ENCODE results near the gene GCDH.
"Not testable (repeated sequence)": the region's sequence is repeated elsewhere in the genome, so short reads cannot be mapped to it uniquely, and the experiment has no call there.

GCDH gene

DNA sequence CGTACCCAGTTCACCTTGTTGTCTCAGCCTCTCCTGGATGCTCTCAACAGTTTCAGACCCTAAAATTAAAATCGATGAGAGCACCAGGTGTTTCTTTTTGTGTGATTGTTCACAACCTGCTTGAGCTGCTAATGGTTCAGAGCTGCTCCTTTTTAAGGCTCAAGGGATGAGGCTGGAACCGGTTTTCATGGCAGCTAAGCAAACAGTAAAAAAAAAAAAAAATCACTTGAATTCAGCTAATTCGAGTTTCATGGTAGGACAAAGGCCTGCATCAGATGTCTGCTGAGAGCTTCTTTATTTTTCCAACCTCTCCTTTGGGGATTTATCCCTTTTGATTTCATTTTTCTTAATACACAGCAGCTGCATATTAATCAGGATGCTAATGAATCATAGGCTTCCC is 21.6 kb downstream of the GCDH start:
- no peak for DNase-seq

DNA sequence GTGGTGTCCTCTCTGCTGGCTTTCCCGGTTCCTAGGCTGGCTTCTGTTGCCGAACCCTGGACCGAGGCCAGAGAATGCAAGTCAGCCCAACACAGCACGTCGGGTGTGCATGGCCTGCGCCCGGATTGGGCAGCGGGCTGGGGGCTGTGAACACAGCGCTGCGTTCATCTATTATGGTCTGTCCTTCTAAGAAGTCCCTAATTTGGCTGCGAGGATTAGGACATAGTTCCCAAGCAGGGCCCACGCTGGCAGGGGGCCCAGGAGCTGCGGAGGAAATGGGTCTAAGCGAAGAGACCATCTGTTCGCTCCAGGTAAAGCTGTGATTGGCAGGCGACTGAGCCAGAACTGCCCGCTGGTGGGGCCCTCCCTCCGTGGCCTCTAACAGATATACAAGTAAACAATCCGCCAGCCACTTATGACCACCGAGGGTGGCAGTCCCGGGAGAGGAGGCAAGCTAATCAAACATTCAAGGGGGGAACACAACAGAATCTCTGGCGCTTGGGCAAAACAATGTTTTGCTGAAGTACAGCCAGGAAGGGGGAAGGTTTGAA is 22.1 kb downstream of the GCDH start:
- DNase-seq, result no peak

DNA sequence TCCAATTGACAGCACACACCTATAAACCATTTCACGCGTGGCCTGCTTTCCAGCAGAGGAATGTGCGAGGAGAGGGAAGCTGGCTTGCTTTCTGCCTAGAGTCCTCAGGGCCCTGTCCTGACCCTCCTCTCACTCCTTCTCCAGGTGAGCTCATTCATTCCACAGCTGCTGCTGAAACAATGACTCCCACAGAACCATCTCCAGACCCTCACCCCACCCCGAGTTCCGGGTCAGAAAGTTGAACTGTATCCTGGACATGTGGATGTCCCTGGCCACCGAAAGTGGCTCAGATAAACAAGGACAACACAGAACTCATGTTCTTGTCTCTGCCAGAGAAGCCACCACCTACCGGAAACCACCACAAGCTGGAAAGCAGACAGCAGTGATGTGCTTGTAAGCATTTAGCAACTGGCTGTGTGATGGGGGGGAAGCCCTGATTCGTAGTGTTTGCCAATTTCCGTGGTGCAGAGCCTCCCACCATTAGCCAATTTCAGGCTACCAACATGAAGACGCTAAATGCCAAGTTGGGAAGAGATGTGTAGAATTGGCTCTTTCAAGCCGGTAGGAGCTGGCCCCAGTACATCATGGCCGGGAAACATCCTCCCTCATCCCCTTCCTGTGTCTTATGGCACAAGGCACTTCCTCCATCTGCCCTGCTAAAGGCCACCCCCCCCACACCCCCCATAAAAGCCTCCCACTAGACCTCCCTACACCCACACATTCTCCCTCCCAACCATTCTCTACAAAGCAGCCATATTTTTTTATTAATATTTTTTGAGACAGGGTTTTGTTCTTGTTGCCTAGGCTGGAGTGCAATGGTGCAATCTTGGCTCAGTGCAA is 23.1 kb downstream of the GCDH start:
- no peak for DNase-seq

DNA sequence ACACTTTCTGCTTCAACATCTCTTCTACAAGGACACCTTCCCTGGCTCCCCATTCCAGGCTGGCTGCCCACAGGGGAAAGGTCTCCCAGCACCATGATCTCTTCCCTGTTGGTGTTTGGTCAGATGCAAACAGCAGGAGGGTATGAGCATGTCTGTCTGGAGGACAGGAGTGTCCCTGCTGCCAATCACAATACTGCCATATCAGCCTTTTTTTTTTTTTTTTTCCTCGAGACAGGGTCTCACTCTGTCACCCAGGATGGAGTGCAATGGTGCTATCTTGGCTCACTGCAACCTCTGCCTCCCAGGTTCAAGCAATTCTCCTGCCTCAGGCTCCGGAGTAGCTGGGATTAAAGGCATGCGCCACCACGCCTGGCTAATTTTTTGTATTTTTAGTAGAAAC is 24.9 kb downstream of the GCDH start:
- DNase-seq, result not testable (repeated sequence)

DNA sequence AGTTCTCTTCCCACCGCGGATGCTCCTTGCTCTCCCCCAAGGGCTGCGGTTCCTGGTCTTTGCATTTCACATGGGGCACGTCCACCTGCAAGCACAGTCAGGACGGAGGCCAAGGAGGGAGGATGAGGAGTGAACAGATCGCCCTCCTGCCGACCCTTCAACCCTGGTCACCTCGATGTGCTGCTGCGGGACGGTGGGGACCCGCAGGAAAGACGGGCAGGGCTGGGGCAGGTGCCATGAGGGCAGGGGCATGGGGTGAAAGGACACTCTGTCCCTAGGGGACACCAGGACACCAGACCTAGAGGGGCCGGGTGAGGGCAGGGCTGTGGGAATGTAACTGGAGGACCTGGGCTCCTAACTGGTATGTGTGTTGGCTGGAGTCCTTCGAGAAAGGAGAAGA is 27.3 kb downstream of the GCDH start:
- no peak for DNase-seq

DNA sequence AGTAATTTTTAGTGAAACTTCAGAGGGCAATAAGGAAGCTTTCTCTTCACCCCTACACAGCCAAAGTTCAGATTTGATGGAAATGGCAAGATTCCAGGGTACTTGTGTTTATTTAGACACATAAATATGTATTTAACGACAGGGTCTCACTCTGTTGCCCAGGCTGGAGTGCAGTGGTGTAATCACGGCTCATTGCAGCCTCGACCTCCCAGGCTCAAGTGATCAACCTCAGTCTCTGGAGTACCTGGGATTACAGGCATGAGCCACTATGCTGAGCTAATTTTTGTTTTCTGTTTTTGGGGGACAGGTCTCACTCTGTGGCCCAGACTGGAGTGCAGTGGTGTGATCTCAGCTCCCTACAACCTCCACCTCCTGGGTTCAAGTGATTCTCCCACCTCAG is 30.1 kb downstream of the GCDH start:
- no peak for DNase-seq

DNA sequence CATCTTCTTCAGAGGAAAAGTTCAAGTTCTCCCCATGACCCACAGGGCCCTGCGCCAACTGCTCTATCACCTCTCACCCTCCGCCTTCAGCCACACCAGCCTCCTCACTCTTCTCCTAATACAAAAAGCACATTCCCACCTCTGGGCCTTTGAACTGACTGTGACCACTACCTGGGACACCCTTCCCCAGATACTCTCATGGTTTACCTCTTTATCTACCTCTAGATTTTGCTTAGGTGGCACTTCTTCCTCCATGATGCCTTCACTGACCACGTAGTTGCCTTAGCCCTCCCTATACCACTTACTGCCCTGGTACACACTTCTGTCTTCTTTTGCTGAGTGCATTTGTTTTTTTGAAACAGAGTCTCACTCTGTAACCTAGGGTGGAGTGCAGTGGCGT is 32.0 kb downstream of the GCDH start:
- DNase-seq, result no peak

DNA sequence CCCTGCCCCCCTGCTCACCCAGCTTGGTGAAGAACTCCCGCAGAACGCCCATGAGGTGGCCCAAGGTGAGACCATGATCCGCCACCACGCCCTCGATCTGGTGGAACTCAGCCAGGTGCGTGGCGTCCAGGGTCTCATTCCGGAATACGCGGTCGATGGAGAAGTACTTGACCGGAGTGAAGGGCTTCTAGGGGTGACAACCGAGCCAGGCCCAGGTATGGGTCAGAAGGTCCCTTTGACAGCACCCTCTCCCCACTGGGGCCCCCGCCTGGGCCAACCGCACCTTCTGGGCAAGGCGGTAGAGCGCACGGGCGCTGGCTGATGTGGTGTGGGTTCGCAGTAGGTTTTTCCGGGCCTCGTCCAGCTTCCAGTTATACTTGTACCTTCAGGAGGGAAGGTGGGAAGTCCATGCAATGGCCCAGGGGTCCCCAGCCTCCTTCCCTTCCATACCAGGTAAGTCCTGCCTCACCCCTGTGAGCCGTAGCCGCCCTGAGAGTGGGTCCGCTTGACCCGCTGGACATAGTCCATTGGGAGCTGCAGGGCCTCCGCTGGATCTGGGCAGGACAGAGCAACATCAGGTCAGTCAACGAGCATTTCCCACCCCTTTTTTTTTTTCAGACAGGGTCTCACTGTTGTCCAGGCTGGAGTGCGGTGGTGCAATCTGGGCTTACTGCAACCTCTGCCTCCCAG is 33.8 kb downstream of the GCDH start:
- DNase-seq, result no peak

DNA sequence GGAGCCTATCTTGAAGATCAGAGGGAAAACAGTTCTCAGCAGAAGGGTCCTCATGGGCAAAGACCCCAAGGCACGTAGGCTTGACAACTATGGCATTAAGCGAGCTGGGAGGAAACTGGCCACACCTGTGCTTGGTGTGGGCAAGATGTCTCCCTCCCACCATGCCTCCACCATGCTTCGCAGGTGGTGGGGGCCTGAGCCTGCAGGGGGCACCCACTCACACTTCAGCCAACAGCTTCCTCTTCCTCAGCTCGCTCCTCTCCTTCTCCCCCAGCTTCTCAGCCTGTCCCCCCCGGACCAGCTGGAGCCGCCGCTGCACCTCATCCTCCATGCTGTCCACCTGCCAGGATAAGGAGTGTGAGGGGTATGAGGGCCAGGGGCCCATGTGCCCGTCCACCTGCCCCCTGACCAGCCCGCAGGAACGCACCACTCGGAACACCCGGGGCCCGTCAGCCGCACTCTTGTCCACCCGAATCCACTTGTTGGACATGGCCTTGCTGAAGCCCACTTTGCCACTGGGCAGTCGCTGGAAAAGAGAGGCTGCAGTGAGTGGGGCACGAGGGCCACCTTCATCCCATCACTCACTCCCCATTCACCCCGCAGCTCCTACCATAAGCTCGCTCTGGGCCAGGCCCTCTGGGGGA is 39.2 kb downstream of the GCDH start:
- no peak for DNase-seq

DNA sequence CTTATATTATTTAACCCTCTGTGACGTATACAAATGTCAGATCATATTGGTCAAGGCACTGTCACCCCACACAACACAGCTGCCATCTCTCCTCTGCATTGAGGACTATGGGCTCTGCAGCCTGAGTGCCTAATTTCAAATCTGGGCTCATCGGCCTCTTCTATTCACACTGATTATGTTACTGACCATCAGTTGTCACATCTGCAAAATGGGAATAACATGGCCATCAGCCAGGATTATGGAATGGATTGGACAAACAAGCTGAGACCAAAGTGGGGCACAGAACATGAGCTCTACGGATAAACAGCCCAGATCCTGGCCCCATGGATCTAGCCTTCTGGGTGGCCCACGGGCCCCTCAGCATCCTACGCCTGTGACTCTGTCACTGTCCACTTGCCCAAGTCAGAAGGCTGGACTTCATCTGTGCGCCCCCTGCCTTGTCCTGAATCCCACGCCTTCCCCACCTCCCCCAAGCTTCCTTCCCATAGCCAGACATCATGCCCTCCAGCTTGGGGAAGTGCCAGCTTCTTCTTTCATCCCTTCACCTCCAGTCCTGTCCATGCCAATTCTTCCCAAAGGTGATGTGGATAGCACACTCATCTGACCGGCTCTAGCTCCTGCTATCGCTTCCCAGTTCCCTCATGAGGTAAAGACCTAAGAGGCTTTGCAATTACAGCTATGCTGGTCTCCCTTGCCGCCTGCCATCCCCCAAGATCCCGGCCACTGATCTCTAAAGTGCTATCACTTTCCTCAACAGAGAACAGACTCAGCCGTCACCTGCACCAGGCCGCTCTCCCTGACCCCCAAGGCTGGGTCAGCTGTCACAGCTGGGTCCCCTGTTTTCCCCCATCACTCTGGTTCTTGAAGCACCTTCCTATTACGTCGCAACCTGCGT is 41.7 kb downstream of the GCDH start:
- no peak for DNase-seq

DNA sequence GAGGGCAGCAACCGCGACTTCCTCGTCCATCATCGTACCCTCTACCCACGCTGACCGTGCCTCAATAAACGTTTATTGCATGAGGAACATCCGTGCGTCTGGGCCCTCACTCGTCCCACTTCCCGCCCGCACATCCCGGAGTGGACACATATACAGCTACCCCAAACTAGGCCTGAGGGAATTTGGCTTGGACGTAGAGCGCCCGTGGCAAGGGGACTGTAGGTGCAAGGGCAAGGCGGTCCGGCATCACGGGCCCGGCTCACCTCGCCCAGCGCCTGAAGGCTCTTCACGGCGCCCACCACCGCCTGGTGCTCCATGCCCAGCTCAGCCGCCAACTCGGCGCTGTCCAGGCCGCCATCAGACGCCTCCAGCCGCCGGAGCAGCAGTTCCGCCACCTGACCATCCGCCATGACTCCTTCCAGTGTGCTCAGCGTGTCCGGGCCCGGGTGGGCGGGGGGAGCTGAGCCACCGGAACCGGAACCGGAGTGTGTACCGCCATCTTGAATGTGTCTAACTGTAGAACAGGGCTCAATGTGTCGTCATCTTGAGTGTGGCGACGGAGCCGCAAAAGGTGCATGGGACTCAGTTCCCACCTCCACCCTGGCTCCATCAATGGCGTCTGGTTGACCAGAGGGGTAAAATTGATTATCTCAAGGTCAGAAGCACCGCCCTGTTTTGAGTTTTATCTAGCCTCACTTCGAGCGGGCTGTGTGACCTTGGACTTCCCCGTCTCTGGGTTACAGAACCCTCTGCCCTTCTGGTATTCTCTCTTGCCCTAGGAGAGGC is 42.5 kb downstream of the GCDH start, which contains the start of gene FARSA:
Gene FARSA (minus strand): TSS at position 425 of the 786 bp plus-strand sequence. CDS start 15 bp downstream, at position 410.
- peak; percentile 85 for DNase-seq

DNA sequence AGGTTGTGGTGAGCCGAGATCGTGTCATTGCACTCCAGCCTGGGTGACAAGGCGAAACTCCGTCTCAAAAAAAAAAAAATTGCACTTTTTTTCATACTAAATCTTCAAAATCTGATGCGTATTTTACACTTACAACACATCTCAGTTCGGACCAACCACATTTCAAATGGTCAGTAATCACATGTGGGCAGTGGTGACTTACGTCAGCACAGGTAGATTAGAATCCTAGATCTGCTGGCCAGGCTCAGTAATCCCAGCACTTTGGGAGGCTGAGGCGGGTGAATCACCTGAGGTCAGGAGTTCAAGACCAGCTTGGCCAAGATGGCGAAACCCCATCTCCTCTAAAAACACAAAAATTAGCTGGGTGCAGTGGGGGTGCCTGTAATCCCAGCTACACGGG is 44.1 kb downstream of the GCDH start:
- no peak for DNase-seq

DNA sequence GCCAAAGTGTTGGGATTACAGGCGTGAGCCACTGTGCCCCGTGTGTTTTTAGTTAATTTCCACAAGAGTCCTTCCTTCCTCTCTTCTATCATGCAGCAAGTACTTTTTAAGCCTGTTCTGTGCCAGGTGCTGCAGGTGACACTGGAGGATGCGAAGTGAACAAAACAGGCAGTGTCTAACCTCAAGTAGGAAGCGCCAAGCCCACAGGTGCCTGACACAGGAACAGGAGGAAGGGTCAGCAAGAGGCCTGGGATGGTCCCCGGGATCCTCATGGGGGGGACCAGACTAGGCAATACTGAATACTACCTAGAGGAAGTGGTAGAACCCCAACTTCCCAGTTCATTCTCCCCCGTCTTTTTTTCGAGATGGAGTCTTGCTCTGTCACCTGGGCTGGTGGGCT is 45.6 kb downstream of the GCDH start:
- no peak for DNase-seq

DNA sequence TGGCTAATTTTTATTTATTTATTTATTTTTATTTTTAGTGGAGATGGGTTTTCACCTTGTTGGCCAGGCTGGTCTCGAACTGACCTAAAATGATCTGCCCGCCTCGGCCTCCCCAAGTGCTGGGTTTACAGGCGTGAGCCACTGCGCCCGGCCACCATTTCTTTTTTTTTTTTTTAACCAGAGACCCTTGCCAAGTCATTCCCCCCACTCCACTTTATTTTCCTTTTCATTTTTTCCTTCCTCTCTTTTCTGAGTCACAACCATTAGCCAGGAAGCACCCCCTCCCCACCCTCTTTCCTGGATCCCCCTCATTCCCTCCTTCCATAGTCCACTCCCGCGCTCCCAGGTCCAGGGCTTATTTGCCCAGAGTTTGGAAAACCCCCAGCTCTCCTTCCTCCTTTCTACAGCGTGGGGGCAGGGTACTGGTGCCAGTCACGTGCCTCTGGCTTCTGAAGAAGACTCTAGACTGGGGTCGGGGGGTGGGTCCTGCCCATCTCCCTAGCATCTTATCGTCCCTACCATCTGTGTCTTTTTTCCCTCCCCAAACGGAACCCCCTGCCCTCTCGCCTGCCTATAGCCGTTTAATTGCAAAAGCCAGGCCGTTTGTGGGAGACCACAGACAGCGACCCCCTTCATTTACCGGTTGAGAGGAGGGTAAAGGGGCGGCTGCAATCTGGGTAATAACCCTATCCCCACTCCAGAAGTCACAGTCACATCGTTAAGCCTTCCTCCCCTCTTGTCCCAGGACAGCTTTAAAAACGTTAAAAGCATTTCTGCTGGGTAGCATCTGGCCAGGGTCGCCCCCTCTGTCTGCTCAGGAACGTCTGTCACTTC is 46.4 kb downstream of the GCDH start:
- no peak for DNase-seq

DNA sequence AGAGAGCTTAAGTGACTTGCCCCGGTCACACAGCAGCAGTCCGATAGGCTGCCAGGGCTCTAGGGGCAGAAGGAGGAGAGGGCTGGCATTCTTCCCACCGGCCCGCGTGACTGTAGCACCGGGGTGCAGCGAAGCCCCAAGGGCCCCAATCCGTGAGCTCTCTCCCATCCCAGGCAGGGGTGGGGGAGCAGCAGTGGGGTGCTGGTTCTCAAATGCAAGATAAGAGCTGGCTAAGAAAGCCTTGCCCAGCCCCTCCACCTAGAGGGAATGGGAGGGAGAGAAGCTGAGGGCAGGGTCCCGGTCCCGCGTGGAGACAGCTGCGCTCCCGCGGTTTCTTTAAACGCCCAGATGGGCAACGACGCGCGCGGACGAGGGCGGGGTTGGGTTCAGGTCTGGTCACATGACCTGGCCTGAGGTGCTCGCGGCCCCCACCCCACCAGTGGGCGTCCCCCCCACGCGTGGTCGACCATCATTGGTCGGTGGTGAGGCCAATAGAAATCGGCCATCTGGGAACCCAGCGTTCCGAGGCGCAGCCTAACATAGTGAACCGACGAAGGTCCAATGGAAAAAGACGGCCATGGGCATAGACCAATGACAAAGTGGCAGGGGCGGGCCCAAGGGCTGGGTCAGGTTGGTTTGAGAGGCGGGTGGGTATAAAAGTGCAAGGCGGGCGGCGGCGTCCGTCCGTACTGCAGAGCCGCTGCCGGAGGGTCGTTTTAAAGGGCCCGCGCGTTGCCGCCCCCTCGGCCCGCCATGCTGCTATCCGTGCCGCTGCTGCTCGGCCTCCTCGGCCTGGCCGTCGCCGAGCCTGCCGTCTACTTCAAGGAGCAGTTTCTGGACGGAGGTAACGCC is 47.2 kb downstream of the GCDH start, which contains the start of gene CALR:
Gene CALR (plus strand): TSS at position 683 of the 852 bp plus-strand sequence. CDS start 71 bp downstream, at position 754.
- peak; percentile 96 for DNase-seq

DNA sequence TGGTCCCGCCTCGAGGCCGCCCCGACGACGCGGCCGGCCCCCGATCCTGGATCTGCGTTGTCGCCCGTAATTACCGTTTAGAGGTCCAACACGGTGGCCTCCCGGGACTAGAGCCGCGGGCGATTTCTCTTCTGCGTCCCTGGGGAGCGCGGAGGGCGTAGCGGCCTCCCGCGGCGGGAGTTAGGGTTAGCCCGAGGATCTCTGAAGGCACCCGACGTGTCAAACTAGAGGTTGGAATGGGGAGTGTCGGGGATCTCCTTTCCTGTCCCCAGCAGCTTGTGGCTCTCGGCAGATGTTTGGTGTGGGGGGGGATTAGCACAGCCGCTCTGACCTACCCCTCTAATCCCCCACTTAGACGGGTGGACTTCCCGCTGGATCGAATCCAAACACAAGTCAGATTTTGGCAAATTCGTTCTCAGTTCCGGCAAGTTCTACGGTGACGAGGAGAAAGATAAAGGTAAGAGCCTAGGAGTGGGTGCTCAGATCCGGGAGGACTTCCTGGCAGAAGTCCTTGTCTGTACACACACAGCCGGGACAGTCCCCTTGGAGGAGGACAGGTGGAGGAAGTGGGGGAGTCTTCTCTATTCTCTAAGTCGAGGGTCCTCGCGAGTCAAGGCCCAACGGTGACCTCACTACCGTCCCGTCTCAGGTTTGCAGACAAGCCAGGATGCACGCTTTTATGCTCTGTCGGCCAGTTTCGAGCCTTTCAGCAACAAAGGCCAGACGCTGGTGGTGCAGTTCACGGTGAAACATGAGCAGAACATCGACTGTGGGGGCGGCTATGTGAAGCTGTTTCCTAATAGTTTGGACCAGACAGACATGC is 48.0 kb downstream of the GCDH start:
- no peak for DNase-seq

DNA sequence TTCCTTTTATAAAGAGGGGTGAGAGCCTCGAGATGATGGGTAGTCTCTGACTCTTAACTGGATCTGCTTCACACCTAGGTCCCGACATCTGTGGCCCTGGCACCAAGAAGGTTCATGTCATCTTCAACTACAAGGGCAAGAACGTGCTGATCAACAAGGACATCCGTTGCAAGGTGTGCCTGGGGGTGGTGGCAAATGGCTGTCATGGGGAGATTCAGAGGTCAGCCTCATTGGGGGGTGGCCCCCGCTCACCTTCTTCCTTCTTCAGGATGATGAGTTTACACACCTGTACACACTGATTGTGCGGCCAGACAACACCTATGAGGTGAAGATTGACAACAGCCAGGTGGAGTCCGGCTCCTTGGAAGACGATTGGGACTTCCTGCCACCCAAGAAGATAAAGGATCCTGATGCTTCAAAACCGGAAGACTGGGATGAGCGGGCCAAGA is 49.0 kb downstream of the GCDH start:
- DNase-seq, result no peak

DNA sequence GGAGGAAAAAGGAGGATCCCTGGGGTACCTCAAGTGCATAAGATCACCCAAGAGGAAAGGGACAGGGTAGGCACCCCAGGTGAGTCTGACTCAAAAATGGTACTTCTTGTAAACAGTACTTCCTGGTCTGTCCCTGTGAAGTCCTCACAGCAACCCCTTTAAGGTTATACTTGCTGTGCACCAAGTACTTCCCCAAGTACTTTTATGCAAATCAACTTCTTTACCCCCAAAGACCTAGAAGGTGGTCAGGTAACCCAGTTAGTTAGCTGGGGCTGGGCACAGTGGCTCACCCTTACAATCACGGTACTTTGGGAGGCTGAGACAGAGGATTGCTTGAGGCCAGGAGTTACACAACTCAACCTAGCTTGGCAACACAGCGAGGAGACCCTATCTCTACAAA is 49.9 kb downstream of the GCDH start:
- DNase-seq, result no peak
